Osteoblast (primary cell): Measurements from ENCODE around the gene PSD2. TPM values are rescaled to one million over a fixed set of nuclear protein-coding genes. Genes with fewer than 3 reads are reported as not detected.
A peak's percentile ranks its signal among the peaks of the same experiment; 100 is the strongest.

ENCODE experiments used
- DNase-seq: peaks from one replicate; pipeline ENCODE4 v3.0.0; 2011; ENCODE audit warnings: low spot score, mixed read lengths; ENCODE audit not compliant: insufficient read length; ENCODE audit errors: missing footprints
- H2AFZ ChIP-seq: 2 replicates; pipeline ENCODE4 v1.6.0; 2011; ENCODE audit warnings: mild to moderate bottlenecking, low read length
- H3K27ac ChIP-seq: 2 replicates; pipeline ENCODE4 v1.5.1; 2011; ENCODE audit warnings: mild to moderate bottlenecking, low read depth, low read length, moderate library complexity
- H3K27me3 ChIP-seq: 2 replicates; pipeline ENCODE4 v1.6.0; 2012; ENCODE audit warnings: mild to moderate bottlenecking, control low read depth, inconsistent platforms, low read length, moderate library complexity; ENCODE audit not compliant: insufficient read depth
- H3K36me3 ChIP-seq: 2 replicates; pipeline ENCODE4 v1.5.1; 2011; ENCODE audit warnings: mild to moderate bottlenecking, low read length, control low read depth, moderate library complexity; ENCODE audit not compliant: insufficient read depth
- H3K4me1 ChIP-seq: 2 replicates; pipeline ENCODE4 v1.5.1; 2011; ENCODE audit warnings: mild to moderate bottlenecking, low read length, control low read depth, moderate library complexity; ENCODE audit not compliant: insufficient read depth
- H3K4me2 ChIP-seq: 2 replicates; pipeline ENCODE4 v1.6.0; 2011; ENCODE audit warnings: mild to moderate bottlenecking, low read length; ENCODE audit not compliant: insufficient read depth
- H3K4me3 ChIP-seq: fragments of 200-600 bp; sonication (generic); 3 replicates; pipeline ENCODE4 v1.5.1; 2012; ENCODE audit warnings: mild to moderate bottlenecking, low read length, inconsistent platforms; ENCODE audit not compliant: insufficient read depth
- H3K79me2 ChIP-seq: 2 replicates; pipeline ENCODE4 v1.6.0; 2012; ENCODE audit warnings: mild to moderate bottlenecking, low read length, control low read depth, inconsistent platforms; ENCODE audit not compliant: insufficient read depth
- H3K9me3 ChIP-seq: 2 replicates; pipeline ENCODE4 v1.5.1; 2011; ENCODE audit warnings: low read depth, low read length, control low read depth
- H4K20me1 ChIP-seq: 2 replicates; pipeline ENCODE4 v1.6.0; 2012; ENCODE audit warnings: mild to moderate bottlenecking, low read length, control low read depth; ENCODE audit not compliant: insufficient read depth
- CTCF ChIP-seq: IDR thresholded peaks from 2 replicates; pipeline ENCODE4 v1.5.1; 2011; ENCODE audit warnings: mild to moderate bottlenecking, low read depth, low read length, moderate library complexity; ENCODE audit errors: extremely low read depth
- total RNA-seq: library from RNA; depleted of rRNA; stranded (reverse); fragments of >200 nt; gene quantifications from 2 replicates; pipeline ENCODE4 v1.2.3, GENCODE V29; 2012

PSD2 gene
- total RNA-seq, 1 donor = 0.36 TPM

GRCh38 chr5:139808481-139809330, 13.1 kb downstream of the PSD2 start:
- no peaks in the 10 kb centered on the region for H4K20me1 ChIP-seq
- no peak overlapping the region for H2AFZ ChIP-seq
- TF ChIP-seq CTCF = no peak
- H3K79me2 ChIP-seq = no peaks in the 10 kb centered on the region
- H3K27ac ChIP-seq = no peak overlapping the region
- H3K4me1 ChIP-seq = no peaks in the 10 kb centered on the region
- no peak overlapping the region for H3K4me3 ChIP-seq
- H3K36me3 ChIP-seq = no peaks in the 10 kb centered on the region
- no peaks in the 10 kb centered on the region for H3K9me3 ChIP-seq
- DNase-seq = peak; percentile 95
- H3K27me3 ChIP-seq = no peaks in the 10 kb centered on the region
- H3K4me2 ChIP-seq = no peak overlapping the region

- peak; percentile 49 for DNase-seq
- no peak for TF ChIP-seq CTCF
- Histone ChIP-seq H3K4me3 (no peak overlapping the region), H3K79me2 (no peaks in the 10 kb centered on the region), H3K4me1 (no peaks in the 10 kb centered on the region), H3K36me3 (no peaks in the 10 kb centered on the region), H3K27ac (no peak overlapping the region), H3K9me3 (no peaks in the 10 kb centered on the region), H2AFZ (no peak overlapping the region), H3K4me2 (no peak overlapping the region), H4K20me1 (no peaks in the 10 kb centered on the region), H3K27me3 (no peaks in the 10 kb centered on the region)
Observed at GRCh38 chr5:139809331-139809810, 13.8 kb downstream of the PSD2 start.

GRCh38 chr5:139810341-139811273, 15.0 kb downstream of the PSD2 start:
- Histone ChIP-seq H4K20me1 (no peaks in the 10 kb centered on the region), H3K79me2 (no peaks in the 10 kb centered on the region), H3K4me2 (no peak overlapping the region), H3K36me3 (no peaks in the 10 kb centered on the region), H3K4me3 (no peak overlapping the region), H3K27me3 (no peaks in the 10 kb centered on the region), H3K9me3 (no peaks in the 10 kb centered on the region), H3K4me1 (no peaks in the 10 kb centered on the region), H3K27ac (no peak overlapping the region), H2AFZ (no peak overlapping the region)
- peak; percentile 73 for DNase-seq
- TF ChIP-seq CTCF = no peak

GRCh38 chr5:139811274-139811607, 15.6 kb downstream of the PSD2 start:
- no peak overlapping the region for H3K4me3 ChIP-seq
- no peaks in the 10 kb centered on the region for H3K27me3 ChIP-seq
- H4K20me1 ChIP-seq = no peaks in the 10 kb centered on the region
- no peaks in the 10 kb centered on the region for H3K79me2 ChIP-seq
- no peak overlapping the region for H3K4me2 ChIP-seq
- peak; percentile 29 for DNase-seq
- H3K4me1 ChIP-seq = no peaks in the 10 kb centered on the region
- H3K27ac ChIP-seq = no peak overlapping the region
- no peak overlapping the region for H2AFZ ChIP-seq
- no peaks in the 10 kb centered on the region for H3K36me3 ChIP-seq
- TF ChIP-seq CTCF = no peak
- H3K9me3 ChIP-seq = no peaks in the 10 kb centered on the region
